Epithelial cell of proximal tubule (primary cell): ENCODE measurements around the gene FAM177B. TPM values are rescaled to one million over a fixed set of nuclear protein-coding genes. Genes with fewer than 3 reads are reported as not detected.

Experiments used
- DNase-seq: peaks from one replicate; pipeline ENCODE4 v3.0.0-alpha.2; 2011; ENCODE audit warnings: low read depth
- H3K4me3 ChIP-seq: 2 replicates; pipeline ENCODE4 v1.5.1; 2011; ENCODE audit warnings: low read depth, mild to moderate bottlenecking, low read length
- CTCF ChIP-seq: conservative IDR thresholded peaks from 2 replicates; pipeline ENCODE4 v1.5.1; 2012; ENCODE audit warnings: low read depth, mild to moderate bottlenecking, low read length
- total RNA-seq: library from RNA; depleted of rRNA; stranded (reverse); fragments of >200 nt; gene quantifications from 2 replicates; pipeline ENCODE4 v1.2.3, GENCODE V29; 2015

FAM177B gene
- total RNA-seq, 1 donor from 2014 or later, result not detected

GRCh38 chr1:222791006-222791710 is 54.2 kb downstream of the FAM177B start:
- DNase-seq, result no peak
- H3K4me3 ChIP-seq, result no peak overlapping the region
- no peak for TF ChIP-seq CTCF

GRCh38 chr1:222792744-222793143 is 55.7 kb downstream of the FAM177B start:
- TF ChIP-seq CTCF, result peak; percentile 69
- DNase-seq, result no peak
- H3K4me3 ChIP-seq, result no peak overlapping the region

- peak; percentile 64 for TF ChIP-seq CTCF
- H3K4me3 ChIP-seq, result no peak overlapping the region
- DNase-seq, result no peak
Measured at GRCh38 chr1:222794656-222795474, 57.9 kb downstream of the FAM177B start.

- H3K4me3 ChIP-seq, result no peak overlapping the region
- no peak for TF ChIP-seq CTCF
- DNase-seq, result peak; percentile 89
Measured at GRCh38 chr1:222798116-222798515, 61.1 kb downstream of the FAM177B start.

- no peak for TF ChIP-seq CTCF
- no peak overlapping the region for H3K4me3 ChIP-seq
- DNase-seq, result no peak
Measured at GRCh38 chr1:222798975-222799374, 62.0 kb downstream of the FAM177B start.

Other genes with a start within 250 kb of the FAM177B start
- not detected in 2 replicates for gene HHIPL2, start 189.1 kb upstream of the FAM177B start, total RNA-seq
- 10.5 and 10.6 TPM in 2 replicates for gene TAF1A, start 147.3 kb upstream of the FAM177B start, total RNA-seq
- gene MIA3, start 119.1 kb upstream of the FAM177B start, total RNA-seq, result 11.8 and 34.6 TPM in 2 replicates
- gene AIDA, start 24.7 kb upstream of the FAM177B start, total RNA-seq, result 45.5 and 51.1 TPM in 2 replicates
- 36.3 and 41.5 TPM in 2 replicates for gene BROX, start 24.6 kb upstream of the FAM177B start, total RNA-seq
- 2.3 and 3.8 TPM in 2 replicates for gene DISP1, start 77.8 kb downstream of the FAM177B start, total RNA-seq